ENCODE measurements around the gene LDB2.

DNA sequence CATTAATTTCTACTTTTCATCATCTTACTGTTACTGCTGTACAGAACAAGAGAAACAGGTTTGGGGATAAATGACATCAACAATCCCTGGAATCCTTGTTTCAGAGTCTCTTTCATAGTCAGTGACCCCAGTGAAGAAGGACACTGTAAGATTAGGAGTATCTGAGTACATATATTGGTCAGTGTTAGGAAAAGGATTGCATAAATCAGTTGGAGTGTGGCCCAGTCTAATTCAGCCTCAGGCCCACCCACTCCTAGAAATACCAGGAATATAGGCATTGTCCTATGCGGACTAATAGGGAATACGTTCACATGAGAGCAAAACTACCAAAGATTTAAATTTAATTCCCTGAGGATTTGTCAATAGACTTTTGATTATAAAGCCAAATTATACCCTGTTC lies 237.8 kb downstream of the LDB2 start:
- TF ChIP-seq POLR2A (IDR thresholded peaks at IDR 0.05; ENCODE audit: low read depth) (no peak), CTCF (IDR thresholded peaks at IDR 0.05) (no peak), POLR2AphosphoS5 (IDR thresholded peaks at IDR 0.05) (no peak)
